ENCODE data around the gene FIP1L1.

FIP1L1 gene

DNA sequence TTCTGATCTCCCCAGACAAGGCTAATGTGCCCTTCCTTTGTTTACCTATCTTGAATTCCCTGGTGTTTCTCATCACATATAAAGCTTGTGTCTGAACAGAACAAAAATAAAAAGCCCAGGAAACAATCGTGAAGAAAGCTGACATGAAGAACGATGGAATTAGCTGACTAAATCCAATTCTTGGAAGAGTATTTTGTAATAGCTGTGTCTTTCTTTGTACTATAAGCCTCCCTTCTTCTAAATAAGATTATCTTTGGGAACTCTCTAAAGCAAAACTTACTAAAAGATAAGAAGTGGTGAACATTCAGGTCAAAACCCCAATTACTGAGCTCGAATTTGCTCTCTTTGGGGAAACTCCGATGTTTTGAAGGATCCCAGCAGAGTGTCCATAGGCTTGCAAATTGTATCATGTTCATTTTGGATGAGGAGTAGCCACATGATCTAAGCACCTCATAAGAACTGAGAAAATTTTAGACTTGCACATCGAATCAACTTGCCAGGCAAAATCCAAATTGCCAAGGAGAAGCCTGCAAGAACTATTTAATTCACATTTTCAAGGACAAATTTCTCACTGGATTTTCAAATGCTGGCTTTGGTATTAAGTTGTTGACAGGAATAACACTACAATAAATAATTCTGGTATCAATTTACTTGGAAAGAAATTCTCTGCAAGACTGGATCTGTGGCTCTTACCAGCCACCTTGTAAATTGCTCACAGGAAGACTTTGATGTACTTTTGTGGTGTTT, 107.6 kb downstream of the FIP1L1 start:
- H3K36me3 ChIP-seq: no peaks in the 10 kb centered on the region
- DNase-seq: no peak
- no peak overlapping the region for H3K27ac ChIP-seq
- TF ChIP-seq, protein P1, sequence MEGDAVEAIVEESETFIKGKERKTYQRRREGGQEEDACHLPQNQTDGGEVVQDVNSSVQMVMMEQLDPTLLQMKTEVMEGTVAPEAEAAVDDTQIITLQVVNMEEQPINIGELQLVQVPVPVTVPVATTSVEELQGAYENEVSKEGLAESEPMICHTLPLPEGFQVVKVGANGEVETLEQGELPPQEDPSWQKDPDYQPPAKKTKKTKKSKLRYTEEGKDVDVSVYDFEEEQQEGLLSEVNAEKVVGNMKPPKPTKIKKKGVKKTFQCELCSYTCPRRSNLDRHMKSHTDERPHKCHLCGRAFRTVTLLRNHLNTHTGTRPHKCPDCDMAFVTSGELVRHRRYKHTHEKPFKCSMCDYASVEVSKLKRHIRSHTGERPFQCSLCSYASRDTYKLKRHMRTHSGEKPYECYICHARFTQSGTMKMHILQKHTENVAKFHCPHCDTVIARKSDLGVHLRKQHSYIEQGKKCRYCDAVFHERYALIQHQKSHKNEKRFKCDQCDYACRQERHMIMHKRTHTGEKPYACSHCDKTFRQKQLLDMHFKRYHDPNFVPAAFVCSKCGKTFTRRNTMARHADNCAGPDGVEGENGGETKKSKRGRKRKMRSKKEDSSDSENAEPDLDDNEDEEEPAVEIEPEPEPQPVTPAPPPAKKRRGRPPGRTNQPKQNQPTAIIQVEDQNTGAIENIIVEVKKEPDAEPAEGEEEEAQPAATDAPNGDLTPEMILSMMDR (IDR thresholded peaks at IDR 0.05; ENCODE audit: low read depth, low read length): no peak
- peaks cover 36% of the 10 kb centered on the region for H3K27me3 ChIP-seq (ENCODE audit: insufficient read depth, low read depth, severe bottlenecking)
- no peaks in the 10 kb centered on the region for H3K9me3 ChIP-seq (ENCODE audit: severe bottlenecking)
- no peak overlapping the region for H3K4me3 ChIP-seq (ENCODE audit: low read depth, low read length)

GRCh38 chr4:53485658-53486040, 108.2 kb downstream of the FIP1L1 start:
- H3K27ac ChIP-seq: no peak overlapping the region
- TF ChIP-seq, protein P1 (IDR thresholded peaks at IDR 0.05; ENCODE audit: low read depth, low read length): no peak
- peaks cover 32% of the 10 kb centered on the region for H3K27me3 ChIP-seq (ENCODE audit: insufficient read depth, low read depth, severe bottlenecking)
- no peaks in the 10 kb centered on the region for H3K36me3 ChIP-seq
- no peaks in the 10 kb centered on the region for H3K9me3 ChIP-seq (ENCODE audit: severe bottlenecking)
- no peak for DNase-seq
- no peak overlapping the region for H3K4me3 ChIP-seq (ENCODE audit: low read depth, low read length)

- H3K27me3 ChIP-seq (ENCODE audit: insufficient read depth, low read depth, severe bottlenecking): peaks cover 19% of the 10 kb centered on the region
- DNase-seq: no peak
- H3K4me3 ChIP-seq (ENCODE audit: low read depth, low read length): no peak overlapping the region
- no peaks in the 10 kb centered on the region for H3K36me3 ChIP-seq
- H3K9me3 ChIP-seq (ENCODE audit: severe bottlenecking): no peaks in the 10 kb centered on the region
- no peak overlapping the region for H3K27ac ChIP-seq
- TF ChIP-seq, protein P1 (IDR thresholded peaks at IDR 0.05; ENCODE audit: low read depth, low read length): no peak
These were observed 110.3 kb downstream of the FIP1L1 start for GRCh38 chr4:53487766-53488165.

- Histone ChIP-seq H3K27me3 (ENCODE audit: insufficient read depth, low read depth, severe bottlenecking) (peaks cover 14% of the 10 kb centered on the region), H3K36me3 (no peaks in the 10 kb centered on the region), H3K9me3 (ENCODE audit: severe bottlenecking) (no peaks in the 10 kb centered on the region), H3K27ac (no peak overlapping the region), H3K4me3 (ENCODE audit: low read depth, low read length) (no peak overlapping the region)
- no peak for DNase-seq
- TF ChIP-seq, protein P1 (IDR thresholded peaks at IDR 0.05; ENCODE audit: low read depth, low read length): no peak
These were observed 111.9 kb downstream of the FIP1L1 start for GRCh38 chr4:53489279-53489889.

- Histone ChIP-seq H3K27ac (no peak overlapping the region), H3K36me3 (no peaks in the 10 kb centered on the region), H3K9me3 (ENCODE audit: severe bottlenecking) (no peaks in the 10 kb centered on the region), H3K27me3 (ENCODE audit: insufficient read depth, low read depth, severe bottlenecking) (peaks cover 9% of the 10 kb centered on the region), H3K4me3 (ENCODE audit: low read depth, low read length) (no peak overlapping the region)
- TF ChIP-seq, protein P1 (IDR thresholded peaks at IDR 0.05; ENCODE audit: low read depth, low read length): no peak
- DNase-seq: no peak
These were observed 112.9 kb downstream of the FIP1L1 start for GRCh38 chr4:53490161-53490956.

Measured in WERI-Rb-1 (cell line).